ENCODE data around the gene SIAH2. TPM values are rescaled to one million over a fixed set of nuclear protein-coding genes. Genes with fewer than 3 reads are reported as not detected.

SIAH2 gene
- total RNA-seq, 6 experiments from 2014 or later, result 20.5 to 53.0 (median 36.5) TPM

- 78% methylated on average over 2 of the region's 2 CpGs for WGBS (ENCODE audit: insufficient coverage, low coverage, low lambda C conversion rate, missing lambda C conversion rate)
- ATAC-seq, result no peak
- intact Hi-C loops (cut with DNase I), result no loop called here
- no peak for DNase-seq
- no peaks in the 10 kb centered on the region for H3K36me3 ChIP-seq
- H3K27ac ChIP-seq, result no peak overlapping the region
- H3K27me3 ChIP-seq, result no peaks in the 10 kb centered on the region
- H3K4me3 ChIP-seq, result no peak overlapping the region
- no peaks in the 10 kb centered on the region for H3K4me1 ChIP-seq
- TF ChIP-seq CTCF (IDR thresholded peaks at IDR 0.05) (no peak), POLR2A (IDR thresholded peaks at IDR 0.05) (no peak)
- H3K9me3 ChIP-seq, result peaks cover 0 to 2% (median 0%) of the 10 kb centered on the region in 4 donors
These were observed 71.4 kb downstream of the SIAH2 start for GRCh38 chr3:150691414-150692040.

Other genes starting within 250 kb of the SIAH2 start
- gene SERP1, start 216.7 kb downstream of the SIAH2 start, total RNA-seq, result 100 to 1,000 TPM in 2 of 6 experiments, 10 to 100 TPM in 4; 65.6 to 367 (median 92.4) TPM
- 10 to 100 TPM; 29.8 to 89.9 (median 39.4) TPM for gene EIF2A, start 216.4 kb downstream of the SIAH2 start, total RNA-seq
- 10 to 100 TPM; 51.1 to 72.8 (median 63.4) TPM for gene SELENOT, start 159.8 kb downstream of the SIAH2 start, total RNA-seq
- under 1 TPM in 1 of 6 experiments, not detected in 5; 0.49 TPM for gene ERICH6, start 59.2 kb downstream of the SIAH2 start, total RNA-seq
- gene MINDY4B, start 142.3 kb upstream of the SIAH2 start, total RNA-seq, result not detected
- not detected for gene CLRN1, start 209.6 kb upstream of the SIAH2 start, total RNA-seq

All from right lobe of liver (tissue), 6 donors.